Ovary (tissue), 9 donors: ENCODE measurements around the gene SSU72. TPM values are rescaled to one million over a fixed set of nuclear protein-coding genes. Genes with fewer than 3 reads are reported as not detected.
A peak's percentile ranks its signal among the peaks of the same experiment; 100 is the strongest.

Experiments used
- DNase-seq, 5 donors: peaks; one replicate each; pipeline ENCODE4 v3.0.0-alpha.2; 2019 to 2020
- H3K27ac ChIP-seq, 2 donors: fragments of 200-600 bp; one replicate each; pipeline versions ENCODE4 v1.5.1 to v1.8.0; 2019 to 2022
- H3K27me3 ChIP-seq: fragments of 200-600 bp; one replicate; pipeline ENCODE4 v1.8.0; 2022
- H3K36me3 ChIP-seq: fragments of 200-600 bp; sonication (generic); one replicate; pipeline ENCODE4 v1.5.1; 2019
- H3K4me1 ChIP-seq: one replicate; pipeline ENCODE4 v1.8.1; 2013; ENCODE audit warnings: mild to moderate bottlenecking, moderate library complexity; ENCODE audit not compliant: insufficient read depth
- H3K4me3 ChIP-seq: fragments of 200-600 bp; sonication (generic); one replicate; pipeline ENCODE4 v1.5.1; 2017
- H3K9me3 ChIP-seq, 2 donors: fragments of 200-600 bp in 1 of 2; sonication (generic) in 1 of 2; one replicate each; pipeline versions ENCODE4 v1.5.1 to v1.8.1; 2013 to 2019; ENCODE audit warnings: mild to moderate bottlenecking in 1 of 2, moderate library complexity in 1 of 2
- CTCF ChIP-seq, 3 donors: fragments of 450-650 bp in 2 of 3; fragments of 200-600 bp in 1 of 3; IDR thresholded peaks; one replicate each; pipeline versions ENCODE4 v1.5.1 to v1.8.0; 2016 to 2022; ENCODE audit warnings: antibody characterized with exemption in 3 of 3, mild to moderate bottlenecking in 1 of 3
- EP300 ChIP-seq: sonication (generic); formaldehyde crosslinking; IDR thresholded peaks from one replicate; pipeline ENCODE4 v1.6.1; 2017; ENCODE audit warnings: antibody characterized with exemption
- POLR2A ChIP-seq: fragments of 450-650 bp; IDR thresholded peaks from one replicate; pipeline ENCODE4 v1.6.1; 2017; ENCODE audit warnings: antibody characterized with exemption, mild to moderate bottlenecking, moderate library complexity
- WGBS, 3 donors: extraction: QIAGEN DNeasy Blood & Tissue Kit in 1 of 3; methylation state at CpG; one replicate each; pipeline versions ENCODE4 v1.1.5 to v1.1.7; 2013 to 2017; 5-methylcytosine and 5-hydroxymethylcytosine counted together
- intact Hi-C, 4 donors: fragments of 100-400 bp; cut with DNase I; formaldehyde crosslinking; loops; one replicate each; pipeline versions ENCODE4 v1.11.0 to v1.15.1; 2022 to 2023
- polyA plus RNA-seq, 2 donors: library from polyadenylated mRNA; stranded (reverse); fragments of 200-250 nt in 1 of 2; fragments of 350-450 nt in 1 of 2; fragmentation: Illumina TruSeq in 1 of 2; extraction: RNeasy Lipid Tissue Mini Kit (QIAGEN cat#74804) in 1 of 2; gene quantifications; one replicate each; pipeline ENCODE4 v1.2.3, GENCODE V29; 2013 to 2014
- total RNA-seq, 7 donors: library from RNA; depleted of rRNA in 2 of 7; stranded (reverse); fragments of >200 nt in 2 of 7; fragmentation: NEBNext Ultra II Directional in 3 of 7; extraction: Animal tissue kit (Norgen Biotek cat#: 25700) in 3 of 7; gene quantifications; one replicate each; pipeline versions ENCODE4 v1.1.0 to v1.2.4, GENCODE V29; 2016 to 2023
- donor health status: DM: no; HTN: no; CAD: no; lungs with moderate emphysema.
- donor health status: DM: no; HTN: no; CAD: no.
- donor health status: Bipolar disorder and iron deficiency.
- donor health status: DM: yes; HTN: yes; CAD: no.
- donor health status: DM: no; HTN: no; CAD: no.
- donor health status: DM: yes; HTN: yes; CAD: no.

Gene SSU72
- total and polyA plus RNA-seq, 9 donors, result 72.3 to 119 (median 110) TPM

GRCh38 chr1:1606232-1606631, 31.6 kb upstream of the SSU72 start:
- H3K36me3 ChIP-seq, result no peaks in the 10 kb centered on the region
- H3K4me1 ChIP-seq, result no peaks in the 10 kb centered on the region
- H3K27ac ChIP-seq, result no peak overlapping the region
- WGBS, 3 donors, result 75 to 87% (median 80%) methylated on average over 10 to 13 of the region's 13 CpGs
- intact Hi-C loops, result no loop called here
- no peak overlapping the region for H3K4me3 ChIP-seq
- H3K9me3 ChIP-seq, result no peaks in the 10 kb centered on the region
- H3K27me3 ChIP-seq, result no peaks in the 10 kb centered on the region
- DNase-seq, result peak in 1 of 5 donors; percentile 11
- no peak for TF ChIP-seq CTCF (IDR thresholded peaks at IDR 0.05)
- TF ChIP-seq EP300, result no peak
- no peak for TF ChIP-seq POLR2A

- TF ChIP-seq EP300 (no peak), CTCF (IDR thresholded peaks at IDR 0.05) (no peak), POLR2A (no peak)
- Histone ChIP-seq H3K9me3 (no peaks in the 10 kb centered on the region), H3K4me1 (no peaks in the 10 kb centered on the region), H3K4me3 (no peak overlapping the region), H3K27me3 (peaks cover 3% of the 10 kb centered on the region), H3K27ac (no peak overlapping the region), H3K36me3 (no peaks in the 10 kb centered on the region)
- intact Hi-C loops, result no loop called here
- 82 to 85% (median 83%) methylated on average over 9 to 17 of the region's 17 CpGs for WGBS, 3 donors
- peak in 1 of 5 donors; percentile 12 for DNase-seq
Observed at GRCh38 chr1:1605724-1606123, 31.1 kb upstream of the SSU72 start.

- Histone ChIP-seq H3K27ac (no peak overlapping the region), H3K4me3 (no peak overlapping the region), H3K4me1 (peaks cover 3% of the 10 kb centered on the region), H3K36me3 (no peaks in the 10 kb centered on the region), H3K27me3 (peaks cover 8% of the 10 kb centered on the region), H3K9me3 (no peaks in the 10 kb centered on the region)
- DNase-seq, result peak in 1 of 5 donors; percentile 10
- no peak for TF ChIP-seq EP300
- TF ChIP-seq POLR2A, result no peak
- intact Hi-C loops, result no loop called here
- 63 to 71% (median 70%) methylated on average over 13 to 14 of the region's 14 CpGs for WGBS, 3 donors
Observed at GRCh38 chr1:1605034-1605591, 30.4 kb upstream of the SSU72 start.

GRCh38 chr1:1604374-1605033, 29.8 kb upstream of the SSU72 start:
- H3K4me3 ChIP-seq, result no peak overlapping the region
- H3K27ac ChIP-seq, result no peak overlapping the region
- no peak for DNase-seq
- H3K4me1 ChIP-seq, result peaks cover 3% of the 10 kb centered on the region
- intact Hi-C loops, result no loop called here
- H3K27me3 ChIP-seq, result peaks cover 8% of the 10 kb centered on the region
- WGBS, 3 donors, result 78 to 87% (median 78%) methylated on average over 14 to 15 of the region's 15 CpGs
- no peaks in the 10 kb centered on the region for H3K9me3 ChIP-seq
- H3K36me3 ChIP-seq, result no peaks in the 10 kb centered on the region
- TF ChIP-seq POLR2A (no peak), EP300 (no peak), CTCF (IDR thresholded peaks at IDR 0.05) (no peak)
